SK-N-SH treated with all-trans-retinoic acid at 6 μM for 48 hours (cell line): ENCODE results near the gene TTBK2.

Experiments
- ATAC-seq: fragments of 200-7000 bp; cut with Tn5 transposase; 3 replicates; pipeline ENCODE4 v1.9.1; 2020; ENCODE audit warnings: mild to moderate bottlenecking, moderate library complexity
- ARNTL ChIP-seq: fragments of 450-650 bp; formaldehyde crosslinking; IDR thresholded peaks from 2 replicates; pipeline ENCODE4 v1.5.0; 2020; ENCODE audit warnings: low read depth, mild to moderate bottlenecking, moderate library complexity, borderline replicate concordance
- BACH2 ChIP-seq: fragments of 250-450 bp; sonication (Bioruptor Pico); IDR thresholded peaks from 2 replicates; pipeline ENCODE4 v1.9.0; 2021; ENCODE audit warnings: mild to moderate bottlenecking, borderline replicate concordance
- CREB5 ChIP-seq: fragments of 250-450 bp; sonication (Bioruptor Pico); IDR thresholded peaks from 2 replicates; pipeline ENCODE4 v1.5.1; 2020; ENCODE audit warnings: low read depth, mild to moderate bottlenecking, moderate library complexity
- CSDC2 ChIP-seq: fragments of 250-450 bp; sonication (Bioruptor Pico); IDR thresholded peaks from 2 replicates; pipeline ENCODE4 v1.5.0; 2020; ENCODE audit warnings: mild to moderate bottlenecking, moderate library complexity
- GLIS3 ChIP-seq: fragments of 250-450 bp; sonication (Bioruptor Pico); IDR thresholded peaks from 2 replicates; pipeline ENCODE4 v1.5.0; 2020; ENCODE audit warnings: mild to moderate bottlenecking, moderate library complexity
- ISL1 ChIP-seq: fragments of 250-450 bp; sonication (Bioruptor Pico); IDR thresholded peaks from 2 replicates; pipeline ENCODE4 v2.1.2; 2022; ENCODE audit warnings: mild to moderate bottlenecking, moderate library complexity
- OSR1 ChIP-seq: fragments of 250-450 bp; sonication (Bioruptor Pico); IDR thresholded peaks from 2 replicates; pipeline ENCODE4 v1.8.0; 2022; ENCODE audit warnings: moderate library complexity, mild to moderate bottlenecking, inconsistent platforms
- PATZ1 ChIP-seq: fragments of 250-450 bp; sonication (Bioruptor Pico); IDR thresholded peaks from 2 replicates; pipeline ENCODE4 v1.8.0; 2020; ENCODE audit warnings: mild to moderate bottlenecking, moderate library complexity, borderline replicate concordance
- POU6F1 ChIP-seq: fragments of 250-450 bp; sonication (Bioruptor Pico); IDR thresholded peaks from 2 replicates; pipeline ENCODE4 v1.8.0; 2021; ENCODE audit warnings: low read depth, mild to moderate bottlenecking, moderate library complexity, borderline replicate concordance
- PPARA ChIP-seq: fragments of 250-450 bp; sonication (Bioruptor Pico); IDR thresholded peaks from 2 replicates; pipeline ENCODE4 v1.5.0; 2020; ENCODE audit warnings: mild to moderate bottlenecking, borderline replicate concordance
- RARB ChIP-seq: fragments of 250-450 bp; sonication (Bioruptor Pico); IDR thresholded peaks from 2 replicates; pipeline ENCODE4 v1.8.0; 2021; ENCODE audit warnings: mild to moderate bottlenecking, moderate library complexity
- SNAI2 ChIP-seq: fragments of 250-450 bp; sonication (Bioruptor Pico); IDR thresholded peaks from 2 replicates; pipeline ENCODE4 v1.5.0; 2020; ENCODE audit warnings: mild to moderate bottlenecking, moderate library complexity
- ZFP30 ChIP-seq: fragments of 450-650 bp; formaldehyde crosslinking; IDR thresholded peaks from 2 replicates; pipeline ENCODE4 v1.5.0; 2022; ENCODE audit warnings: mild to moderate bottlenecking, moderate library complexity
- ZNF565 ChIP-seq: fragments of 450-650 bp; formaldehyde crosslinking; conservative IDR thresholded peaks from 2 replicates; pipeline ENCODE4 v1.5.0; 2020; ENCODE audit warnings: low read depth, mild to moderate bottlenecking, moderate library complexity
- ZNF70 ChIP-seq: fragments of 450-650 bp; formaldehyde crosslinking; IDR thresholded peaks from 2 replicates; pipeline ENCODE4 v1.5.0; 2020; ENCODE audit warnings: mild to moderate bottlenecking, moderate library complexity

The TTBK2 gene

GRCh38 chr15:42759093-42759492 lies 161.5 kb downstream of the TTBK2 start:
- TF ChIP-seq CREB5 (CRISPR knock-in tag) (no peak), PPARA (CRISPR knock-in tag) (no peak), BACH2 (CRISPR knock-in tag) (no peak), SNAI2 (CRISPR knock-in tag) (no peak), ARNTL (CRISPR knock-in tag) (no peak), ISL1 (CRISPR knock-in tag) (no peak), OSR1 (no peak), POU6F1 (CRISPR knock-in tag) (no peak), CSDC2 (CRISPR knock-in tag) (no peak), GLIS3 (CRISPR knock-in tag) (no peak), ZNF70 (CRISPR knock-in tag) (no peak), PATZ1 (no peak)
- no peak for ATAC-seq

- no peak for ATAC-seq
- TF ChIP-seq ISL1 (CRISPR knock-in tag) (no peak), ZFP30 (CRISPR knock-in tag) (peak; percentile 89)
- TF ChIP-seq, all 23 proteins: peak for 1
Observed at GRCh38 chr15:42750306-42750705, 170.3 kb downstream of the TTBK2 start.

GRCh38 chr15:42749266-42749665 lies 171.3 kb downstream of the TTBK2 start:
- TF ChIP-seq CREB5 (CRISPR knock-in tag) (no peak), ZNF565 (CRISPR knock-in tag) (no peak), POU6F1 (CRISPR knock-in tag) (no peak)
- no peak for ATAC-seq

GRCh38 chr15:42744195-42744594 lies 176.4 kb downstream of the TTBK2 start:
- ATAC-seq: no peak
- TF ChIP-seq GLIS3 (CRISPR knock-in tag) (no peak), BACH2 (CRISPR knock-in tag) (no peak), PATZ1 (no peak), RARB (no peak), POU6F1 (CRISPR knock-in tag) (no peak), CSDC2 (CRISPR knock-in tag) (no peak), ISL1 (CRISPR knock-in tag) (no peak)
